H1 (cell line): ENCODE data around the gene GSAP. TPM values are rescaled to one million over a fixed set of nuclear protein-coding genes. Genes with fewer than 3 reads are reported as not detected.

Experiments used
- CTCF ChIA-PET: fragments of 300-600 bp; sonication (Branson Sonifier 250); formaldehyde crosslinking; loops from one replicate; lab custom pipeline; 2021; ENCODE audit not compliant: partially characterized antibody; lab: Charles Lee
- POLR2A ChIA-PET: fragments of 300-600 bp; sonication (Branson Sonifier 250); formaldehyde crosslinking; loops from one replicate; lab custom pipeline; 2021; ENCODE audit warnings: inconsistent platforms; ENCODE audit not compliant: partially characterized antibody; lab: Charles Lee
- DNase-seq, 2 experiments: peaks; one replicate each; pipeline versions ENCODE4 v3.0.0 to v3.0.0-alpha.2; 2010 to 2022; ENCODE audit warnings: low spot score in 2 of 2, low read depth in 1 of 2, mixed read lengths in 1 of 2
- FAIRE-seq: peaks from 2 replicates; lab custom pipeline; 2011; peaks lifted over from hg19 to GRCh38; lab: Jason Lieb, UNC
- H2AFZ ChIP-seq: 2 replicates; pipeline ENCODE4 v1.8.1; 2012; ENCODE audit warnings: low read length, inconsistent platforms
- H2AK5ac ChIP-seq: 2 replicates; pipeline ENCODE4 v1.6.1; 2013; ENCODE audit warnings: low read depth, low read length
- H2BK120ac ChIP-seq: replicated peaks from 2 replicates; pipeline ENCODE3; 2013; ENCODE audit warnings: low read depth, low read length, inconsistent platforms
- H2BK12ac ChIP-seq: 2 replicates; pipeline ENCODE4 v1.6.1; 2013; ENCODE audit warnings: low read depth, low read length
- H2BK15ac ChIP-seq: 2 replicates; pipeline ENCODE4 v1.6.1; 2013; ENCODE audit warnings: low read length
- H2BK20ac ChIP-seq: 2 replicates; pipeline ENCODE4 v1.6.1; 2013; ENCODE audit warnings: low read length
- H2BK5ac ChIP-seq: 2 replicates; pipeline ENCODE4 v1.6.1; 2013; ENCODE audit warnings: low read depth, low read length
- H3K14ac ChIP-seq: 2 replicates; pipeline ENCODE4 v1.6.1; 2013; ENCODE audit warnings: inconsistent platforms; ENCODE audit not compliant: insufficient read length
- H3K18ac ChIP-seq: 2 replicates; pipeline ENCODE4 v1.6.1; 2013; ENCODE audit warnings: low read length; ENCODE audit errors: extremely low read depth
- H3K23ac ChIP-seq: 2 replicates; pipeline ENCODE4 v1.6.1; 2013; ENCODE audit warnings: inconsistent platforms; ENCODE audit not compliant: insufficient read length
- H3K23me2 ChIP-seq: 2 replicates; pipeline ENCODE4 v1.6.1; 2013; ENCODE audit warnings: low read depth, low read length
- H3K27ac ChIP-seq: 2 replicates; pipeline ENCODE4 v1.6.1; 2011; ENCODE audit warnings: low read depth, low read length, inconsistent platforms
- H3K27me3 ChIP-seq, 4 experiments: replicated peaks in 1 of 4; 1 replicate in 1 of 4; 2 replicates in 3 of 4; pipeline versions ENCODE4 v1.6.1 to v1.8.1; 2011 to 2013; ENCODE audit warnings: low read length in 3 of 4, mild to moderate bottlenecking in 3 of 4, inconsistent platforms in 2 of 4, mixed read lengths in 2 of 4, moderate library complexity in 1 of 4; ENCODE audit not compliant: control insufficient read depth in 3 of 4, insufficient read depth in 3 of 4; ENCODE audit errors: extremely low read depth in 1 of 4
- H3K36me3 ChIP-seq, 4 experiments: 2 replicates each; pipeline versions ENCODE4 v1.6.1 to v1.8.1; 2011 to 2013; ENCODE audit warnings: mild to moderate bottlenecking in 4 of 4, low read length in 3 of 4, moderate library complexity in 2 of 4, control low read depth in 1 of 4, inconsistent platforms in 1 of 4; ENCODE audit not compliant: insufficient read depth in 4 of 4, control insufficient read depth in 2 of 4
- H3K4ac ChIP-seq: replicated peaks from 2 replicates; pipeline ENCODE3; 2013; ENCODE audit warnings: low read length, low read depth, mixed read lengths, inconsistent platforms; ENCODE audit not compliant: insufficient read length
- H3K4me1 ChIP-seq, 4 experiments: replicated peaks in 1 of 4; 1 replicate in 1 of 4; 2 replicates in 3 of 4; pipeline versions ENCODE4 v1.6.1 to v1.8.1; 2011 to 2013; ENCODE audit warnings: low read length in 3 of 4, inconsistent platforms in 2 of 4, mixed read lengths in 1 of 4; ENCODE audit not compliant: insufficient read depth in 4 of 4, control insufficient read depth in 3 of 4
- H3K4me2 ChIP-seq, 2 experiments: 2 replicates each; pipeline versions ENCODE4 v1.6.1 to v1.8.1; 2011 to 2013; ENCODE audit warnings: low read depth in 2 of 2, low read length in 2 of 2, control low read depth in 1 of 2, inconsistent platforms in 1 of 2, mild to moderate bottlenecking in 1 of 2; ENCODE audit not compliant: insufficient read depth in 1 of 2
- H3K4me3 ChIP-seq, 4 experiments: fragments of 200-600, 300-600 bp in 1 of 4; sonication (generic), shearing (Covaris generic), sonication (Bioruptor Twin) in 1 of 4; 2 replicates each; pipeline versions ENCODE4 v1.5.1 to v1.8.1; 2011 to 2016; ENCODE audit warnings: low read length in 4 of 4, low read depth in 3 of 4, control low read depth in 2 of 4, inconsistent platforms in 2 of 4, mild to moderate bottlenecking in 2 of 4, mixed read lengths in 1 of 4, moderate library complexity in 1 of 4; ENCODE audit not compliant: insufficient read depth in 2 of 4; ENCODE audit errors: extremely low read depth in 1 of 4
- H3K56ac ChIP-seq: replicated peaks from 2 replicates; pipeline ENCODE3; 2013; ENCODE audit warnings: low read depth, mild to moderate bottlenecking, mixed read lengths, low read length, inconsistent platforms; ENCODE audit not compliant: insufficient read length
- H3K79me1 ChIP-seq: 2 replicates; pipeline ENCODE4 v1.6.1; 2013; ENCODE audit warnings: low read depth, low read length, control low read depth
- H3K79me2 ChIP-seq, 2 experiments: 2 replicates each; pipeline versions ENCODE4 v1.6.1 to v1.8.1; 2012 to 2013; ENCODE audit warnings: low read length in 2 of 2, mild to moderate bottlenecking in 2 of 2, inconsistent platforms in 1 of 2; ENCODE audit not compliant: insufficient read depth in 2 of 2, control insufficient read depth in 1 of 2
- H3K9ac ChIP-seq, 4 experiments: replicated peaks in 1 of 4; 1 replicate in 1 of 4; 2 replicates in 3 of 4; pipeline versions ENCODE4 v1.6.1 to v1.8.1; 2011 to 2013; ENCODE audit warnings: low read depth in 3 of 4, low read length in 3 of 4, control low read depth in 2 of 4, mild to moderate bottlenecking in 2 of 4, moderate library complexity in 2 of 4, inconsistent platforms in 1 of 4; ENCODE audit errors: extremely low read depth in 1 of 4
- H3K9me3 ChIP-seq, 2 experiments: 2 replicates each; pipeline versions ENCODE4 v1.6.1 to v1.8.1; 2012 to 2013; ENCODE audit warnings: mild to moderate bottlenecking in 2 of 2, moderate library complexity in 2 of 2, control low read depth in 1 of 2, inconsistent platforms in 1 of 2, low read depth in 1 of 2, low read length in 1 of 2, mixed read lengths in 1 of 2; ENCODE audit not compliant: insufficient read depth in 2 of 2
- H4K20me1 ChIP-seq, 2 experiments: replicated peaks in 1 of 2; 2 replicates each; pipeline versions ENCODE3 to v1.8.1; 2011 to 2013; ENCODE audit warnings: inconsistent platforms in 2 of 2, low read length in 2 of 2, mild to moderate bottlenecking in 1 of 2; ENCODE audit not compliant: insufficient read depth in 2 of 2, control insufficient read depth in 1 of 2
- H4K5ac ChIP-seq: 2 replicates; pipeline ENCODE4 v1.6.1; 2013; ENCODE audit warnings: low read length, low read depth, mixed read lengths, inconsistent platforms; ENCODE audit not compliant: insufficient read length
- H4K8ac ChIP-seq: 2 replicates; pipeline ENCODE4 v1.8.0; 2013; ENCODE audit warnings: mild to moderate bottlenecking, moderate library complexity, low read length, inconsistent platforms; ENCODE audit not compliant: insufficient read depth; ENCODE audit errors: extremely low read depth
- H4K91ac ChIP-seq: replicated peaks from 2 replicates; pipeline ENCODE3; 2013; ENCODE audit warnings: low read length, mixed read lengths, inconsistent platforms; ENCODE audit not compliant: insufficient read length
- CHD2 ChIP-seq: IDR thresholded peaks from 2 replicates; pipeline ENCODE4 v1.6.1; 2012; ENCODE audit warnings: low read length, improper control_type of control experiment
- E2F6 ChIP-seq: IDR thresholded peaks from 2 replicates; pipeline ENCODE4 v1.6.1; 2012; ENCODE audit warnings: inconsistent platforms
- GTF2F1 ChIP-seq: IDR thresholded peaks from 2 replicates; pipeline ENCODE4 v1.6.1; 2012; ENCODE audit warnings: low read depth, low read length, improper control_type of control experiment, borderline replicate concordance
- NANOG ChIP-seq: IDR thresholded peaks from 2 replicates; pipeline ENCODE4 v1.6.1; 2011; ENCODE audit warnings: low read length, low read depth, mild to moderate bottlenecking, inconsistent platforms; ENCODE audit not compliant: insufficient read depth, poor library complexity, severe bottlenecking
- NRF1 ChIP-seq: IDR thresholded peaks from 2 replicates; pipeline ENCODE4 v1.6.1; 2011; ENCODE audit warnings: mild to moderate bottlenecking, low read depth, low read length, improper control_type of control experiment
- WGBS, 2 experiments: shearing (Covaris generic) in 1 of 2; methylation state at CpG; one replicate each; pipeline versions ENCODE4 v1.1.6 to v1.1.7; 2013 to 2015; ENCODE audit warnings: low lambda C conversion rate in 2 of 2, mixed read lengths in 2 of 2, inconsistent platforms in 1 of 2, low coverage in 1 of 2, missing lambda C conversion rate in 1 of 2; ENCODE audit not compliant: insufficient replicate concordance in 2 of 2, insufficient coverage in 1 of 2, insufficient read length in 1 of 2; ENCODE audit errors: extremely low coverage in 1 of 2, missing lambda C conversion rate in 1 of 2; 5-methylcytosine and 5-hydroxymethylcytosine counted together
- polyA plus RNA-seq, 7 experiments: library from polyadenylated mRNA; depleted of rRNA in 3 of 7; stranded (reverse) in 5 of 7; unstranded in 2 of 7; fragments of >200 nt in 5 of 7; fragments of 200-250 nt in 2 of 7; gene quantifications; 1 replicate in 5 of 7; 2 replicates in 1 of 7; 4 replicates in 1 of 7; pipeline versions ENCODE4 v1.2.1 to v1.2.3, GENCODE V29; 2011 to 2013; ENCODE audit warnings: missing spikeins in 2 of 7, mixed read lengths in 2 of 7
- total RNA-seq: library from RNA; stranded (reverse); fragmentation: NEBNext Ultra II Directional; extraction: Animal tissue kit (Norgen Biotek cat#: 25700); gene quantifications from 2 replicates; pipeline ENCODE4 v1.2.1, GENCODE V29; 2021
- TF ChIP-seq, protein P1 (sequence below): IDR thresholded peaks from 2 replicates; pipeline ENCODE4 v1.6.1; 2012; ENCODE audit warnings: inconsistent platforms

Gene GSAP
- total and polyA plus RNA-seq, 2 of the 8 experiments (the other 6 are each of a cell fraction or from before 2014, with no cell fraction given) = 0.93 to 2.1 TPM

- H3K14ac ChIP-seq = no peak overlapping the region
- 87% methylated on average over 1 of the region's 1 CpG; no CpG with 5 or more reads in 1 of the 2 experiments for WGBS, 2 experiments
- no peaks in the 10 kb centered on the region for H3K9me3 ChIP-seq
- H3K36me3 ChIP-seq = no peaks in the 10 kb centered on the region
- H2AK5ac ChIP-seq = no peak overlapping the region
- ChIA-PET CTCF (interaction anchor here (0.6 kb wide), 1 partner anchor 62 kb away, joined by 3 read pairs; no protein-coding TSS in a partner anchor), POLR2A (no interaction called here)
- no peak overlapping the region for H4K8ac ChIP-seq
- H3K18ac ChIP-seq = no peak overlapping the region
- H3K9ac ChIP-seq = no peak overlapping the region
- H4K5ac ChIP-seq = no peak overlapping the region
- H3K79me2 ChIP-seq = no peaks in the 10 kb centered on the region
- FAIRE-seq (no peak), DNase-seq (no peak)
- no peak overlapping the region for H3K4ac ChIP-seq
- H3K23me2 ChIP-seq = no peaks in the 10 kb centered on the region
- no peak overlapping the region for H3K4me3 ChIP-seq
- H3K4me2 ChIP-seq = no peak overlapping the region
- H3K23ac ChIP-seq = no peak overlapping the region
- H3K56ac ChIP-seq = no peak overlapping the region
- no peak overlapping the region for H4K91ac ChIP-seq
- no peaks in the 10 kb centered on the region for H3K27me3 ChIP-seq
- H4K20me1 ChIP-seq = no peaks in the 10 kb centered on the region
- H2AFZ ChIP-seq = no peak overlapping the region
- H3K79me1 ChIP-seq = no peaks in the 10 kb centered on the region
- no peak overlapping the region for H2BK5ac ChIP-seq
- no peak overlapping the region for H2BK12ac ChIP-seq
- no peak overlapping the region for H2BK15ac ChIP-seq
- H2BK20ac ChIP-seq = no peak overlapping the region
- H3K27ac ChIP-seq = no peak overlapping the region
- H3K4me1 ChIP-seq = peaks cover 0 to 8% (median 2%) of the 10 kb centered on the region in 4 experiments; a peak in 5 of 7 replicates
- no peak overlapping the region for H2BK120ac ChIP-seq
- TF ChIP-seq NRF1 (no peak), E2F6 (no peak), CHD2 (no peak), NANOG (no peak), GTF2F1 (no peak)
- TF ChIP-seq, protein P1, sequence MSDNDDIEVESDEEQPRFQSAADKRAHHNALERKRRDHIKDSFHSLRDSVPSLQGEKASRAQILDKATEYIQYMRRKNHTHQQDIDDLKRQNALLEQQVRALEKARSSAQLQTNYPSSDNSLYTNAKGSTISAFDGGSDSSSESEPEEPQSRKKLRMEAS = no peak
Observed at GRCh38 chr7:77353407-77353721, 62.8 kb downstream of the GSAP start.
